ENCODE measurements around the gene G0S2. TPM values are rescaled to one million over a fixed set of nuclear protein-coding genes. Genes with fewer than 3 reads are reported as not detected.

G0S2 gene
- total and polyA plus RNA-seq, 9 of the 15 experiments (the other 6 are each of a cell fraction or from before 2014, with no cell fraction given) = 0.18 to 65.6 (median 11.4) TPM

DNA sequence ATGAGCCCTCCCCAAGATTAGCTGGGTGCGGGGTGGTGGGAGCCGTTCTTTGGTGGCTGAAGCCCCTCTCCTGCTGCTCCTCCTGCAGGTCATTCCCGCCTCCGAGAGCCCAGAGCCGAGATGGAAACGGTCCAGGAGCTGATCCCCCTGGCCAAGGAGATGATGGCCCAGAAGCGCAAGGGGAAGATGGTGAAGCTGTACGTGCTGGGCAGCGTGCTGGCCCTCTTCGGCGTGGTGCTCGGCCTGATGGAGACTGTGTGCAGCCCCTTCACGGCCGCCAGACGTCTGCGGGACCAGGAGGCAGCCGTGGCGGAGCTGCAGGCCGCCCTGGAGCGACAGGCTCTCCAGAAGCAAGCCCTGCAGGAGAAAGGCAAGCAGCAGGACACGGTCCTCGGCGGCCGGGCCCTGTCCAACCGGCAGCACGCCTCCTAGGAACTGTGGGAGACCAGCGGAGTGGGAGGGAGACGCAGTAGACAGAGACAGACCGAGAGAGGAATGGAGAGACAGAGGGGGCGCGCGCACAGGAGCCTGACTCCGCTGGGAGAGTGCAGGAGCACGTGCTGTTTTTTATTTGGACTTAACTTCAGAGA, 448 bp downstream of the G0S2 start (continued):
- TF ChIP-seq, protein P1, sequence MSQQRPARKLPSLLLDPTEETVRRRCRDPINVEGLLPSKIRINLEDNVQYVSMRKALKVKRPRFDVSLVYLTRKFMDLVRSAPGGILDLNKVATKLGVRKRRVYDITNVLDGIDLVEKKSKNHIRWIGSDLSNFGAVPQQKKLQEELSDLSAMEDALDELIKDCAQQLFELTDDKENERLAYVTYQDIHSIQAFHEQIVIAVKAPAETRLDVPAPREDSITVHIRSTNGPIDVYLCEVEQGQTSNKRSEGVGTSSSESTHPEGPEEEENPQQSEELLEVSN (IDR thresholded peaks at IDR 0.05; ENCODE audit: borderline replicate concordance in 1 of 2, extremely low read depth in 1 of 2, insufficient read depth in 1 of 2, insufficient read length in 1 of 2, low read depth in 1 of 2, low read length in 1 of 2, poor library complexity in 1 of 2, severe bottlenecking in 1 of 2) = peak in 1 of 2 experiments; percentile 18
- TF ChIP-seq NR3C1 (CRISPR knock-in tag; IDR thresholded peaks at IDR 0.05) = no peak; the same call in 1 of the 2 replicates
- TF ChIP-seq, protein P2, sequence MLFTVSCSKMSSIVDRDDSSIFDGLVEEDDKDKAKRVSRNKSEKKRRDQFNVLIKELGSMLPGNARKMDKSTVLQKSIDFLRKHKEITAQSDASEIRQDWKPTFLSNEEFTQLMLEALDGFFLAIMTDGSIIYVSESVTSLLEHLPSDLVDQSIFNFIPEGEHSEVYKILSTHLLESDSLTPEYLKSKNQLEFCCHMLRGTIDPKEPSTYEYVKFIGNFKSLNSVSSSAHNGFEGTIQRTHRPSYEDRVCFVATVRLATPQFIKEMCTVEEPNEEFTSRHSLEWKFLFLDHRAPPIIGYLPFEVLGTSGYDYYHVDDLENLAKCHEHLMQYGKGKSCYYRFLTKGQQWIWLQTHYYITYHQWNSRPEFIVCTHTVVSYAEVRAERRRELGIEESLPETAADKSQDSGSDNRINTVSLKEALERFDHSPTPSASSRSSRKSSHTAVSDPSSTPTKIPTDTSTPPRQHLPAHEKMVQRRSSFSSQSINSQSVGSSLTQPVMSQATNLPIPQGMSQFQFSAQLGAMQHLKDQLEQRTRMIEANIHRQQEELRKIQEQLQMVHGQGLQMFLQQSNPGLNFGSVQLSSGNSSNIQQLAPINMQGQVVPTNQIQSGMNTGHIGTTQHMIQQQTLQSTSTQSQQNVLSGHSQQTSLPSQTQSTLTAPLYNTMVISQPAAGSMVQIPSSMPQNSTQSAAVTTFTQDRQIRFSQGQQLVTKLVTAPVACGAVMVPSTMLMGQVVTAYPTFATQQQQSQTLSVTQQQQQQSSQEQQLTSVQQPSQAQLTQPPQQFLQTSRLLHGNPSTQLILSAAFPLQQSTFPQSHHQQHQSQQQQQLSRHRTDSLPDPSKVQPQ (CRISPR knock-in tag; IDR thresholded peaks at IDR 0.05; ENCODE audit: borderline replicate concordance) = no peak
- 0 out of 2 replicates have a peak, but pooled peaks have one; percentile 34 for TF ChIP-seq ZNF609 (CRISPR knock-in tag; IDR thresholded peaks at IDR 0.05; ENCODE audit: borderline replicate concordance)
- TF ChIP-seq ZNF408 (CRISPR knock-in tag; IDR thresholded peaks at IDR 0.05; ENCODE audit: low read depth) = no peak
- TF ChIP-seq, protein P3, sequence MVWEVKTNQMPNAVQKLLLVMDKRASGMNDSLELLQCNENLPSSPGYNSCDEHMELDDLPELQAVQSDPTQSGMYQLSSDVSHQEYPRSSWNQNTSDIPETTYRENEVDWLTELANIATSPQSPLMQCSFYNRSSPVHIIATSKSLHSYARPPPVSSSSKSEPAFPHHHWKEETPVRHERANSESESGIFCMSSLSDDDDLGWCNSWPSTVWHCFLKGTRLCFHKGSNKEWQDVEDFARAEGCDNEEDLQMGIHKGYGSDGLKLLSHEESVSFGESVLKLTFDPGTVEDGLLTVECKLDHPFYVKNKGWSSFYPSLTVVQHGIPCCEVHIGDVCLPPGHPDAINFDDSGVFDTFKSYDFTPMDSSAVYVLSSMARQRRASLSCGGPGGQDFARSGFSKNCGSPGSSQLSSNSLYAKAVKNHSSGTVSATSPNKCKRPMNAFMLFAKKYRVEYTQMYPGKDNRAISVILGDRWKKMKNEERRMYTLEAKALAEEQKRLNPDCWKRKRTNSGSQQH (CRISPR knock-in tag; IDR thresholded peaks at IDR 0.05) = 0 out of 2 replicates have a peak, but pooled peaks have one; percentile 68
- TF ChIP-seq MEIS2 (IDR thresholded peaks at IDR 0.05; ENCODE audit: partially characterized antibody) = no peak
- TF ChIP-seq HMG20A (CRISPR knock-in tag; conservative IDR thresholded peaks at IDR 0.05) = no peak
- no peak for TF ChIP-seq MAFG (tag; conservative IDR thresholded peaks at IDR 0.05)
- TF ChIP-seq TAF9B (IDR thresholded peaks at IDR 0.05; ENCODE audit: partially characterized antibody) = no peak
- TF ChIP-seq FOXO4 (CRISPR knock-in tag; IDR thresholded peaks at IDR 0.05) = no peak
- TF ChIP-seq SP1 (CRISPR knock-in tag; IDR thresholded peaks at IDR 0.05) = no peak

Data from K562 (cell line).